ENCODE results near the gene VGF.
A peak's percentile ranks its signal among the peaks of the same experiment; 100 is the strongest.

DNA sequence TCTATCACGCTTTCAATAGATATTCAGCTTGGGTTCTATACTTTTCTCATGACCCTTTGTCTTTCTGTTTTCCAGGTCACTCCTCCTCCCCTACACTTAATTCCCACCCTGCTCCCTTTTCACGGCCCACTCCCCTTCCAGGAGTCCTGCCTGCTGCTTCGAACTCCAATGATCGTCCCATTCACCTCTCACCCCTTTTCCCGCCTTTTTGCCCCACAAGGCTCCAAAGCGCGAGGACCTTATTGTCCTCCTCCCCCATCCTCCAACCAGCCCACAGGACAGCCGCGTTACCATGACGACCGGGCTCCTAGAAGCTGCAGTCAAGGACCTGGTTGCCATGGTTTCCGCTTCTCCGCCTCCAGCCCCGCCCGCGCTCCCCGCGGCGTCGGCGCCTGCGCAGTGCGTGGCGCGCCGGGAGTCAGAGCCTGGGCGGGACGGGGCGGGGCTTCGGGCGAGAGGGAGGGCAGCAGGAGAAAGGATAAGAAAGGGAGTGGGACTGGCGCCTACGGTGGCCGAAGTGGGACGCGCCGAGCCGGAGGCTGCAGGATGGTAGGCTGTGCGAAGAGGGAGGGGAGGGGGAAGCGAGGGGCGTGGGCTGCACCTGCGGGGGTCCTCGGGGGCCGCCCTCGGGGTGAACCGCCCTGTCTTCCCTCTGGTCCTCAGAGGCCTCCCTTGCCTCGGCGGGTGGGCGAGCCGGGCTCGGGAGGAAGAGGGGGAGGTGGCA is 11.2 kb downstream of the VGF start, which contains the start of gene AP1S1:
- TF ChIP-seq, protein P1, sequence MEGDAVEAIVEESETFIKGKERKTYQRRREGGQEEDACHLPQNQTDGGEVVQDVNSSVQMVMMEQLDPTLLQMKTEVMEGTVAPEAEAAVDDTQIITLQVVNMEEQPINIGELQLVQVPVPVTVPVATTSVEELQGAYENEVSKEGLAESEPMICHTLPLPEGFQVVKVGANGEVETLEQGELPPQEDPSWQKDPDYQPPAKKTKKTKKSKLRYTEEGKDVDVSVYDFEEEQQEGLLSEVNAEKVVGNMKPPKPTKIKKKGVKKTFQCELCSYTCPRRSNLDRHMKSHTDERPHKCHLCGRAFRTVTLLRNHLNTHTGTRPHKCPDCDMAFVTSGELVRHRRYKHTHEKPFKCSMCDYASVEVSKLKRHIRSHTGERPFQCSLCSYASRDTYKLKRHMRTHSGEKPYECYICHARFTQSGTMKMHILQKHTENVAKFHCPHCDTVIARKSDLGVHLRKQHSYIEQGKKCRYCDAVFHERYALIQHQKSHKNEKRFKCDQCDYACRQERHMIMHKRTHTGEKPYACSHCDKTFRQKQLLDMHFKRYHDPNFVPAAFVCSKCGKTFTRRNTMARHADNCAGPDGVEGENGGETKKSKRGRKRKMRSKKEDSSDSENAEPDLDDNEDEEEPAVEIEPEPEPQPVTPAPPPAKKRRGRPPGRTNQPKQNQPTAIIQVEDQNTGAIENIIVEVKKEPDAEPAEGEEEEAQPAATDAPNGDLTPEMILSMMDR (IDR thresholded peaks at IDR 0.05) = no peak
- TF ChIP-seq POLR2A (IDR thresholded peaks at IDR 0.05) = peak in 1 of 2 donors; percentile 48
